DMS153 treated with DMSO at 0.1 percent for 48 hours (cell line): ENCODE results near the gene PDIA4.

Source experiments
- DNase-seq: peaks from one replicate; lab custom pipeline; 2025; ENCODE audit not compliant: unreplicated experiment; lab: John Stamatoyannopoulos, UW

The PDIA4 gene

DNA sequence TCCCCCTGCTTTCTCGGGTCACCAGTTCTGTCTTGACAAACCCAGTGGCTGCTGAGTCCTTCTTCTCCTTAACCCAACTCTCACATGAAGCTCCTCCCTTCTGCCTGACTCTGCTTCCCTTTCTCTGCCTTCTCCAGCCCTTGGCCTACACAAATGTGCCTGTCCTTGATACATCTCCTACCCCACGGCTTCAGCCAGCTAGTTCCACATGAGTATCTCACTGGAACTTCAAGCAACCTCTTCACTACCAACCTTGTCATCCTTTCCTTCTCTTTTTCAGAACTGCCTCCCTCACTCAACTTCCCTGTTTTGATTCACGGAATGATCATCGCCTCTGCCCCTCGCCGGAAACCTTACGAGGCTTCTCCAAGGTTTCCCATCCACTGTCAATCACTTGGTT lies 55.9 kb downstream of the PDIA4 start:
- no peak for DNase-seq

DNA sequence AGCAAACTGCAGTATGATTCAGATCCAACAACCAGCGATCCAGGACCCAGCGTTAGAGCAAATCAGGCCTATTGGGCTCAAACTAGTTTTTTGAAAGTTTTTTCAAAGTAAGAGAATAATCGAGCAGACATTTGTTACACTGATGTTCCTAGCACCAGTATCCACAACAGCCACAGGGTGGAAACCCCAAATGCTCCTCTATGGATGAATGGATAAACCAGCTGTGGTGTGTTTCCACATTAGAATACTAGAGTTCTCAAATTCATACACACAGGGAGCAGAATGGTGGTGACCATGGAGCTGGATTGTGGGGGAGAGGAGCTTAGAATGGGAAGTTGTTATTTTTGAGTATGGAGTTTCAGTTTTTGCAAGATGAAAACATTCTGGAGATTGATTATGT lies 60.7 kb downstream of the PDIA4 start:
- DNase-seq: no peak

- no peak for DNase-seq
Observed at GRCh38 chr7:148967032-148967372, 61.3 kb downstream of the PDIA4 start.

DNA sequence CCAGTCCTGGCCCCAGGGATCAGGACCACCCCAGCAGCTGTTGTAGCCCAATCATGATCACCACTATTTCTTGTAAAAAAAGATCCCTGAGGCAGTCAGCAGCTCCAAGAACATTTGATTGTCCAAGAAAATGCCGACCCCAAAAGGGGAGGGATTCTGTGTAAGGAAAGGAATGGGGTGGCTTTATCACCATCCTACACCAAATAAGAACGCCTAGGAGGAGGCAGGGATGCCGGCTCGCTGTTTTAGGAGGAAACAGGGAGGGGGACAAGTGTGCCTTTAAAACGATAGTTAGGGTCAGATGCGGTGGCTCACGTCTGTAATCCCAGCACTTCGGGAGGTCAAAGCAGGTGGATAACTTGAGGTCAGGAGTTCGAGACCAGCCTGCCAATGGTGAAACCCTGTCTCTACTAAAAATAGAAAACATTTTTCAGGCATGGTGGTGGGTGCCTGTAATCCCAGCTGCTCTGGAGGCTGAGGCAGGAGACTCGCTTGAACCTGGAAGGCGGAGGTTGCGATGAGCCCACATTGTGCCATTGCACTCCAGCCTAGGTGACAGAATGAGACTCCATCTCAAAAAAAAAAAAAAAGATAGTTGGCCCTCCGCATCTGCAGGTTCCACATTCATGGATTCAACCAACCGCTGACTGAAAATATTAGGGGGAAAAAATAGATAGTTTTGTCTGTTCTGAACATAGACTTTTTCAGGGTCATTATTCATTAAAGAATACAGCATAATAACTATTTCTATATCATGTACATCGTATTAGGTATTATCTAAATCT lies 63.6 kb downstream of the PDIA4 start:
- DNase-seq: peak; percentile 7

- DNase-seq: peak; percentile 16
Observed at GRCh38 chr7:148963583-148964482, 64.5 kb downstream of the PDIA4 start.

- DNase-seq: peak; percentile 72
Observed at GRCh38 chr7:148962823-148963582, 65.3 kb downstream of the PDIA4 start.

DNA sequence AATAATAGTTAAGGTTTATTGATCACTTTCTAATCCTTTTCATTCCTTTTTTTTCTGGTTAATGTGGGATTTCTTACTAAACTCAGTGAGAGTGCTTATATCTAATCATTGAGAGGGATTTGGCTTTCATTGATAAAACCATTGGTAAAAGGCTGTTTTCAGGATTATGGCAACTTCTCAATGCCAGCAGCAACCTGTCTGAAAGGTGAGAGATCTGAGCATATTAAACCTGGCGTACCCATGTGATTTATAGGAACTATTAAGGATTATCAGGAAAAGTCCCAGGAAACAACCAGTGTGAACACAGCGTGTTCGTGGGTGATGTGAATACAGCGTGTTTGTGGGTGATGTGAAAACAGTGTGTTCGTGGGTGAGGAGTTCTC lies 65.9 kb downstream of the PDIA4 start:
- DNase-seq: no peak

DNA sequence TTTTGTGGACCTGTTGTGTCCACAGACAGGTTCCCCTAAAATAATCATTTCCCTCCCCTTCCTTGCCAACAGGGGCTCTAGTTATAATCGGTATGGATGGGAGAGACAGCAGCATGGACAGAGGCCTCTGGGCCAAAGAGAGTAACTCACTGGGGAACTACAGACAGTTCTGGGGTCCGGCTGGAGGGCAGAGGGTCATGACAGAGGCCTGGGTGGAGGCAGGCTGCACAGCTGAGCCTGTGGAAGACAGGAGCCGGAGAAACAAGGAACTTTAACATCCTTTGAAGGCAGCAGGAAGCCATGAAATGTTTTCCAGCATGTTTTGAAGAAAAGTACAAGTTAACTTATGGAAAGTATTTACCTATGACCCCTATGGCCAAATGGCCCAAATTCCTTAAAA lies 68.6 kb downstream of the PDIA4 start:
- no peak for DNase-seq

DNA sequence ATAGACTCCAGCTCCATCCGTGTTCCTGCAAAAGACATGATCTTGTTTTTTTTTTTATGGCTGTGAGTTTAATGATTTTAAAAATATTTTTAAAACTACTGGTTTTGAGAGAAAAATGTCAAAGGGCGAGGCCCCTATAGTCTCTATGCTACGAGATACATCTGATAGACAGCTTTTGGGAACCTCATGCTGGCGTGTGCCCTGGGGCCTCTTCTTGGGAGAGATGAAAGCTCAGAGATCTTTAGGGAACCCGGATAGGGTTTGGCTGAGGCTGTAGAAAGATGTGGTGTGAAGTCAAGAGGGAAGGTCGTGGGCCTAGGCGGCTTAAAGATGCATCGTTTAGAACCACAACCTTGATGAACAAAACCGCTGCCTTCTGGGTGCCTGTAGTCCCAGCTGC lies 70.2 kb downstream of the PDIA4 start:
- no peak for DNase-seq

DNA sequence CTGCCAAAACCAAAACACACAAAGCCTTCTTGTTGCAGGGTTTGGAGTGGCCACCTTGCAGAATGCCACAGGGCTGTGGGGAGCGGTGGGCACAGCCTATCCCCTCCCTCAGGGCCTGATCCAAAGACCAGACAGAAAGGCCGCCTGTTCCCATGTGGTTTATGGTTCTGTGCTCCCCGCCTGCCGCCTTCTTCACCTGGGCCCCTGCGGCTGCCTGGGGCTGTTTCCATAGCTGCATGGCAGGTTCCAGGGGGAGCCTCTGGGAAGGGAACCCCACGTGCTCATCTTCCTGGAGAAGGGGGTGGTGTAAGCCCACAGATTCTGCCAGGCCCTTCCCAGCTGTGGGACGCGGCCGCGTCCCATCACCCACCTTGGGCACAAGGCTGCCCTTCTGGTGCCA lies 73.5 kb downstream of the PDIA4 start:
- DNase-seq: no peak

DNA sequence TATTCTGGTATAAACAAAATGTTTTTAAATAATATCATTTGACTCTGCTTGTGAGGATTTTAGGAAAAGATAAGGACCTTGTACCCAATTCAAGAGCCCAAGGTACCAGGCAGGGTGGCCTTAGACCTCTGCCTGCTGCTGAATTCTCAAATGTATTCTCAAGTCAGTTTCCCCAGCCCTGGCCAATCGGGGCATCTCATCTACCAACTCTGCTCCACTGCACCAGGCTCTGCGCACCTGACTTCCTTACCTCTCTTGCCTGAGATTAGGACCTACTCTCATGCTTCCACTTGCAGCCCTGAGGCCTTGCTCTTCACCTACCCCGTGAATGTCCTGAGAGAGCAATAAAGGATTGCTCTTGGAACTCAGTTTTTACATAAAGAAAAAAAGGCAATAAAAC lies 74.6 kb downstream of the PDIA4 start:
- no peak for DNase-seq
